Activated T-cell treated with anti-CD3 and anti-CD28 coated beads for 24 hours (primary cell): ENCODE results near the gene TBX15.
"Not testable (repeated sequence)": the region's sequence is repeated elsewhere in the genome, so short reads cannot be mapped to it uniquely, and the experiment has no call there.

Source experiments
- DNase-seq: peaks from one replicate; pipeline ENCODE4 v3.0.0-alpha.2; 2020; ENCODE audit warnings: low read depth

TBX15 gene

GRCh38 chr1:118958937-118959631 lies 29.1 kb downstream of the TBX15 start:
- no peak for DNase-seq

- no peak for DNase-seq
Measured at GRCh38 chr1:118958140-118958539, 30.0 kb downstream of the TBX15 start.

- DNase-seq: not testable (repeated sequence)
Measured at GRCh38 chr1:118957579-118957978, 30.6 kb downstream of the TBX15 start.

GRCh38 chr1:118954301-118954905 lies 33.7 kb downstream of the TBX15 start:
- no peak for DNase-seq

- no peak for DNase-seq
Measured at GRCh38 chr1:118951270-118951936, 36.7 kb downstream of the TBX15 start.

- DNase-seq: no peak
Measured at GRCh38 chr1:118949315-118949714, 38.8 kb downstream of the TBX15 start.

GRCh38 chr1:118948846-118949245 lies 39.3 kb downstream of the TBX15 start:
- no peak for DNase-seq

- DNase-seq: no peak
Measured at GRCh38 chr1:118948351-118948750, 39.8 kb downstream of the TBX15 start.

- no peak for DNase-seq
Measured at GRCh38 chr1:118947790-118948189, 40.4 kb downstream of the TBX15 start.

GRCh38 chr1:118947003-118947765 lies 41.0 kb downstream of the TBX15 start:
- DNase-seq: no peak

GRCh38 chr1:118945489-118945888 lies 42.7 kb downstream of the TBX15 start:
- DNase-seq: no peak

- DNase-seq: no peak
Measured at GRCh38 chr1:118944546-118944945, 43.6 kb downstream of the TBX15 start.

GRCh38 chr1:118944133-118944532 lies 44.0 kb downstream of the TBX15 start:
- no peak for DNase-seq

- no peak for DNase-seq
Measured at GRCh38 chr1:118940957-118941356, 47.2 kb downstream of the TBX15 start.

- DNase-seq: no peak
Measured at GRCh38 chr1:118937413-118938072, 50.6 kb downstream of the TBX15 start.

- DNase-seq: no peak
Measured at GRCh38 chr1:118934706-118935105, 53.4 kb downstream of the TBX15 start.

GRCh38 chr1:118933051-118933781 lies 54.9 kb downstream of the TBX15 start:
- DNase-seq: no peak

GRCh38 chr1:118931876-118932275 lies 56.3 kb downstream of the TBX15 start:
- no peak for DNase-seq

GRCh38 chr1:118928739-118929554 lies 59.2 kb downstream of the TBX15 start:
- no peak for DNase-seq

GRCh38 chr1:118927427-118928187 lies 60.5 kb downstream of the TBX15 start:
- no peak for DNase-seq
